Upper lobe of right lung (tissue), 1 donor: ENCODE measurements around the gene CCNL2. TPM values are rescaled to one million over a fixed set of nuclear protein-coding genes. Genes with fewer than 3 reads are reported as not detected.

ENCODE experiments used
- ATAC-seq: fragments of 200-7000 bp; cut with Tn5 transposase; one replicate; pipeline ENCODE4 v1.9.1; 2020; ENCODE audit warnings: mild to moderate bottlenecking, moderate library complexity
- DNase-seq: peaks from one replicate; pipeline ENCODE4 v3.0.0-alpha.2; 2020
- H3K27ac ChIP-seq: fragments of 200-600 bp; one replicate; pipeline ENCODE4 v1.8.0; 2022
- H3K27me3 ChIP-seq: fragments of 200-600 bp; one replicate; pipeline ENCODE4 v1.8.0; 2022; ENCODE audit warnings: mild to moderate bottlenecking
- H3K36me3 ChIP-seq: fragments of 200-600 bp; one replicate; pipeline ENCODE4 v1.8.0; 2022
- H3K4me1 ChIP-seq: fragments of 200-600 bp; one replicate; pipeline ENCODE4 v1.8.0; 2022
- H3K4me3 ChIP-seq: fragments of 200-600 bp; one replicate; pipeline ENCODE4 v1.8.0; 2022; ENCODE audit warnings: mild to moderate bottlenecking
- H3K9me3 ChIP-seq: fragments of 200-600 bp; one replicate; pipeline ENCODE4 v1.8.0; 2022
- intact Hi-C: fragments of 100-400 bp; cut with DNase I; formaldehyde crosslinking; loops from one replicate; pipeline ENCODE4 v1.11.0; 2022
- total RNA-seq: library from RNA; stranded (reverse); fragmentation: NEBNext Ultra II Directional; extraction: Animal tissue kit (Norgen Biotek cat#: 25700); gene quantifications from one replicate; pipeline ENCODE4 v1.2.1, GENCODE V29; 2021
- TF ChIP-seq, protein P1 (sequence below): fragments of 200-600 bp; IDR thresholded peaks from one replicate; pipeline ENCODE4 v1.8.0; 2022; ENCODE audit warnings: antibody characterized with exemption
- donor health status: DM: no; HTN: yes; CAD: no; lungs with severe emphysema.

The CCNL2 gene
- total RNA-seq, 1 donor from 2014 or later, result 165 TPM

DNA sequence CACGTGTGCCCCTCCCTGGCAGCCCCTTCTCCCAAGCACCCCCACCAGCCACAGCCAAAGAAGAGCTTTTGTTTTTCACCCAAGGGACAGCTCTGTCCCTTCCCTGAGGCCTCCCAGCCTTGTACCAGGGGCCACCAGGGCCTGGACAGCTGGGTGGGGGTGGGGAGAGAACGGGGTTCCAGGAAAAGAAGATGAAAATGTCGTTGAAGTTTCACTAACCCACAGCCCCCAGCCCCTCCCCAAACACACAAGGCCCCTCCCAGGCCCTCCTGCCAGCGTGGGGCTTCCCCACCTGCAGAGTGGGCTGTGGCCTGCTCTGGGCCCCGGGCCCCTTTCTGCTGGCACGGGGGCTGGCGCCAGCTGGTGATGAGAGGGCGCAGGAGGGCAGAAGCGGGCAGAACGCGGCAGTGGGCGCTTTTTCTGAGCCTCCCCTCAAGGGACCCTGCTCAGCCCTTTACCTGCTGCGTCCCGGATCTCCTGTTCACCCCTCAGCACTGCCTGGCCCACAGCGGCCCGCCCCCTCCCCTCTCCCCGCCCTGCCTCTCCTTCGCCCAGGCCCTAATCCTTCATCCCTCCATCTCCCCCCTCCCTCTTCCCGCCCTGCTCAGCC, 27.5 kb upstream of the CCNL2 start:
- no peak for DNase-seq
- no peaks in the 10 kb centered on the region for H3K9me3 ChIP-seq
- no peak overlapping the region for H3K27ac ChIP-seq
- no peak overlapping the region for H3K4me3 ChIP-seq
- ATAC-seq, result no peak
- H3K27me3 ChIP-seq, result no peaks in the 10 kb centered on the region
- TF ChIP-seq, protein P1, sequence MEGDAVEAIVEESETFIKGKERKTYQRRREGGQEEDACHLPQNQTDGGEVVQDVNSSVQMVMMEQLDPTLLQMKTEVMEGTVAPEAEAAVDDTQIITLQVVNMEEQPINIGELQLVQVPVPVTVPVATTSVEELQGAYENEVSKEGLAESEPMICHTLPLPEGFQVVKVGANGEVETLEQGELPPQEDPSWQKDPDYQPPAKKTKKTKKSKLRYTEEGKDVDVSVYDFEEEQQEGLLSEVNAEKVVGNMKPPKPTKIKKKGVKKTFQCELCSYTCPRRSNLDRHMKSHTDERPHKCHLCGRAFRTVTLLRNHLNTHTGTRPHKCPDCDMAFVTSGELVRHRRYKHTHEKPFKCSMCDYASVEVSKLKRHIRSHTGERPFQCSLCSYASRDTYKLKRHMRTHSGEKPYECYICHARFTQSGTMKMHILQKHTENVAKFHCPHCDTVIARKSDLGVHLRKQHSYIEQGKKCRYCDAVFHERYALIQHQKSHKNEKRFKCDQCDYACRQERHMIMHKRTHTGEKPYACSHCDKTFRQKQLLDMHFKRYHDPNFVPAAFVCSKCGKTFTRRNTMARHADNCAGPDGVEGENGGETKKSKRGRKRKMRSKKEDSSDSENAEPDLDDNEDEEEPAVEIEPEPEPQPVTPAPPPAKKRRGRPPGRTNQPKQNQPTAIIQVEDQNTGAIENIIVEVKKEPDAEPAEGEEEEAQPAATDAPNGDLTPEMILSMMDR, result no peak
- H3K4me1 ChIP-seq, result peaks cover 25% of the 10 kb centered on the region
- intact Hi-C loops, result no loop called here
- H3K36me3 ChIP-seq, result no peaks in the 10 kb centered on the region

DNA sequence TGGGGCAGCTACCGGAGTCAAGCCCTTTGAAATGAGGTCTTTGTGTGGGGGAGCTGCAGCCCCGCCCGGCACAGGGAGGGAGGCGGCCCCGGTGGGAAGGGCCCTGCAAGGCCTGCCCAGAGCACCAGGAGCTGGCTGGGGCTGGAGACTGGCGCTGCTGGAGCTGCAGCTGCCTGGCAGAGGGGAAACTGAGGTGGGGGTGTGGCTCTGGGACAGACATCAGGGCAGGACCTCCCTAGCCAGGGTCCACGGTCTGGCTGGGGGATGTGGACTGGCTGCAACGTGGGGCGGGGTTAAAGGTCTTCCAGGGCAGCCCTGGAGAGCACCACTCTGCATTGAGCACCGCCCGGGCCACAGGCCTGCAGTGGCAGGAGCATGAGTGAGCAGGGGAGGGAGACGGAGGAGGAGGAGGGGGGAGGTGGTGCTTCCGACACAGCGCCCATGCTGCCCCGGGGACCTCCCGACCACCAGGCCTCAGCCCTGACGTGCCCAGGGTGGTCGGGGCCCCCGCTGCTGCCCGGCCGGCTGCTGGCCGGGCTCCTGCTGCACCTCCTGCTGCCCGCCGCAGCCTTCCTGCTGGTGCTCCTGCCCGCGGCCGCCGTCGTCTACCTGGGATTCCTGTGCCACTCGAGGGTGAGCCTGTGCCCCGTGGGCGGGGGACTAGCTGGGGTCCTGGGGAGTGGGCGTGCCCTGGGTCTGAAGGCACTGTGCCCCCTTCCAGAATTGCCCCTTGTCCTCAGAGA, 26.8 kb upstream of the CCNL2 start:
- peak; percentile 69 for DNase-seq
- Histone ChIP-seq H3K36me3 (no peaks in the 10 kb centered on the region), H3K27me3 (no peaks in the 10 kb centered on the region), H3K4me3 (no peak overlapping the region), H3K4me1 (peaks cover 19% of the 10 kb centered on the region), H3K9me3 (no peaks in the 10 kb centered on the region), H3K27ac (no peak overlapping the region)
- no peak for ATAC-seq
- intact Hi-C loops, result no loop called here
- TF ChIP-seq, protein P1, result no peak

DNA sequence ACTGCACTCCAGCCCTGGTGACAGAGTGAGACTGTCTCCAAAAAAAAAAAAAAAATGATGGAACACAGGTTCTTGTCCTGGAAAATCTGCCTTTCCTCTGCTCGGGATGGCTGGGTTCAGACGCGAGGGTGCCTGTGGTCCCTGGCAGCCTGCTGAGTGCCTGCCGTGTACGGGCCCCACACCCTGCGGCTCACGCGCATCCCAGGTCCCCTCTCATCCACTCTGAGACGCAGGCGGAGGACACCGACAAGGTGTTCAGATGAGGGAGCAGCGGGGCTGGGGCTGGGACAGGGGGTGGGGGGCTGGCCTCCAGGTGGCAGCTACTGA, 26.3 kb upstream of the CCNL2 start:
- intact Hi-C loops, result no loop called here
- Histone ChIP-seq H3K9me3 (no peaks in the 10 kb centered on the region), H3K36me3 (no peaks in the 10 kb centered on the region), H3K4me1 (peaks cover 13% of the 10 kb centered on the region), H3K27ac (no peak overlapping the region), H3K27me3 (no peaks in the 10 kb centered on the region), H3K4me3 (no peak overlapping the region)
- ATAC-seq (no peak), DNase-seq (no peak)
- TF ChIP-seq, protein P1, result no peak

DNA sequence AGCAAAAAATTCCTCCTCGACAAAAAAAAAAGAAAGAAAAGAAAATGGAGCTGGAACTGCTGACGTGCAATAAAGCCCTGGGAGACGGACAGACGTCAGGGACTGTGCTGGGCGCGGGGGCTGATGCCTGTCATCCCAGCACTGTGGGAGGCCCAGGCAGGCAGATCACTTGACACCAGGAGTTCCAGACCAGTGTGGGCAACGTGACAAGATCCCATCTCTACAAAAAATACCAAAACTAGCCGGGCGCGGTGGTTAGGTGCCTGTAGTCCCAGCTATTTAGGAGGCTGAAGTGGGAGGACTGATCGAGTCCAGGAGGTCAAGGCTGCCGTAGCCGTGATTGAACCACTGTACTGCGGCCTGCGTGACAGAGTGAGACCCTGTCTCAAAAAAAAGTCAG, 25.6 kb upstream of the CCNL2 start:
- Histone ChIP-seq H3K4me1 (peaks cover 6% of the 10 kb centered on the region), H3K36me3 (no peaks in the 10 kb centered on the region), H3K27ac (no peak overlapping the region), H3K9me3 (no peaks in the 10 kb centered on the region), H3K4me3 (no peak overlapping the region), H3K27me3 (no peaks in the 10 kb centered on the region)
- no peak for ATAC-seq
- TF ChIP-seq, protein P1, result no peak
- no peak for DNase-seq
- intact Hi-C loops, result no loop called here

DNA sequence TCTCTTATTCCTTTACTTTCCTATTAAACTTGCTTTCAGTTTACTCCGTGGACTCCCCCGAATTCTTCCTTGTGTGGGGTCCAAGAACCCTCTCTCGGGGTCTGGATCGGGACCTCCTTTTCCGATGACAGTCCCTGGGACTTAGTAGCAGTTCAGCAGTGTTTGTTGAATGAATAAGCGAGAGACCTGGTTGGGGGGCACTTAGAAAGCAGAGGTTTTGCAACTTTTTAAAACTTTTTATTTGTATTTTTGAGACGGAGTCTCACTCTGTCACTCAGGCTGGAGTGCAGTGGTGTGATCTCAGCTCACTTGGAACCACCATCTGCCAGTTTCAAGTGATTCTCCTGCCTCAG, 24.1 kb upstream of the CCNL2 start:
- intact Hi-C loops, result no loop called here
- H3K4me3 ChIP-seq, result no peak overlapping the region
- no peaks in the 10 kb centered on the region for H3K36me3 ChIP-seq
- TF ChIP-seq, protein P1, result no peak
- DNase-seq, result no peak
- H3K27me3 ChIP-seq, result no peaks in the 10 kb centered on the region
- no peaks in the 10 kb centered on the region for H3K4me1 ChIP-seq
- ATAC-seq, result no peak
- no peak overlapping the region for H3K27ac ChIP-seq
- H3K9me3 ChIP-seq, result no peaks in the 10 kb centered on the region
